NCI-H1417 (cell line): ENCODE results near the gene OTOP3.
A peak's percentile ranks its signal among the peaks of the same experiment; 100 is the strongest.
"Not testable (repeated sequence)": the region's sequence is repeated elsewhere in the genome, so short reads cannot be mapped to it uniquely, and the experiment has no call there.

ENCODE experiments used
- DNase-seq, 3 experiments: peaks; one replicate each; lab custom pipeline; 2025; lab: John Stamatoyannopoulos, UW

The OTOP3 gene

GRCh38 chr17:74961657-74962350 is 26.1 kb downstream of the OTOP3 start:
- DNase-seq: peak; percentile 76 to 92 (median 86)

- DNase-seq: no peak
Measured at GRCh38 chr17:74962622-74963394, 27.1 kb downstream of the OTOP3 start.

- DNase-seq: no peak
Measured at GRCh38 chr17:74963656-74964055, 28.0 kb downstream of the OTOP3 start.

GRCh38 chr17:74964246-74964761 is 28.6 kb downstream of the OTOP3 start:
- DNase-seq: no peak

GRCh38 chr17:74964988-74965622 is 29.4 kb downstream of the OTOP3 start:
- no peak for DNase-seq

- peak in 1 of 3 experiments; percentile 11 for DNase-seq
Measured at GRCh38 chr17:74968361-74968780, 32.7 kb downstream of the OTOP3 start.

- not testable (repeated sequence) for DNase-seq
Measured at GRCh38 chr17:74969501-74969900, 33.8 kb downstream of the OTOP3 start.

- no peak for DNase-seq
Measured at GRCh38 chr17:74970395-74970794, 34.7 kb downstream of the OTOP3 start.

GRCh38 chr17:74971069-74971841 is 35.6 kb downstream of the OTOP3 start:
- no peak for DNase-seq

GRCh38 chr17:74971842-74972106 is 36.1 kb downstream of the OTOP3 start:
- DNase-seq: no peak

- peak; percentile 80 to 87 (median 83) for DNase-seq
Measured at GRCh38 chr17:74972107-74972972, 36.6 kb downstream of the OTOP3 start, which contains the start of gene HID1. TSS of gene HID1 (minus strand) at chr17:74972759. CDS start at chr17:74972656, 103 bp downstream.

GRCh38 chr17:74972973-74973328 is 37.3 kb downstream of the OTOP3 start:
- DNase-seq: no peak

GRCh38 chr17:74975943-74976342 is 40.2 kb downstream of the OTOP3 start:
- no peak for DNase-seq

- no peak for DNase-seq
Measured at GRCh38 chr17:74977802-74978201, 42.1 kb downstream of the OTOP3 start.

- DNase-seq: no peak
Measured at GRCh38 chr17:74978240-74978639, 42.5 kb downstream of the OTOP3 start.

GRCh38 chr17:74979408-74980146 is 43.9 kb downstream of the OTOP3 start:
- no peak for DNase-seq

- no peak for DNase-seq
Measured at GRCh38 chr17:74981318-74981978, 45.8 kb downstream of the OTOP3 start.

- DNase-seq: peak; percentile 79 to 89 (median 88)
Measured at GRCh38 chr17:74981979-74982662, 46.4 kb downstream of the OTOP3 start.

GRCh38 chr17:74982663-74983313 is 47.1 kb downstream of the OTOP3 start:
- peak in 1 of 3 experiments; percentile 77 for DNase-seq
